ENCODE measurements around the gene GTF2IRD1.
"Not testable (repeated sequence)": the region's sequence is repeated elsewhere in the genome, so short reads cannot be mapped to it uniquely, and the experiment has no call there.

GRCh38 chr7:74419232-74419631, 34.5 kb upstream of the GTF2IRD1 start:
- TF ChIP-seq, protein P1, sequence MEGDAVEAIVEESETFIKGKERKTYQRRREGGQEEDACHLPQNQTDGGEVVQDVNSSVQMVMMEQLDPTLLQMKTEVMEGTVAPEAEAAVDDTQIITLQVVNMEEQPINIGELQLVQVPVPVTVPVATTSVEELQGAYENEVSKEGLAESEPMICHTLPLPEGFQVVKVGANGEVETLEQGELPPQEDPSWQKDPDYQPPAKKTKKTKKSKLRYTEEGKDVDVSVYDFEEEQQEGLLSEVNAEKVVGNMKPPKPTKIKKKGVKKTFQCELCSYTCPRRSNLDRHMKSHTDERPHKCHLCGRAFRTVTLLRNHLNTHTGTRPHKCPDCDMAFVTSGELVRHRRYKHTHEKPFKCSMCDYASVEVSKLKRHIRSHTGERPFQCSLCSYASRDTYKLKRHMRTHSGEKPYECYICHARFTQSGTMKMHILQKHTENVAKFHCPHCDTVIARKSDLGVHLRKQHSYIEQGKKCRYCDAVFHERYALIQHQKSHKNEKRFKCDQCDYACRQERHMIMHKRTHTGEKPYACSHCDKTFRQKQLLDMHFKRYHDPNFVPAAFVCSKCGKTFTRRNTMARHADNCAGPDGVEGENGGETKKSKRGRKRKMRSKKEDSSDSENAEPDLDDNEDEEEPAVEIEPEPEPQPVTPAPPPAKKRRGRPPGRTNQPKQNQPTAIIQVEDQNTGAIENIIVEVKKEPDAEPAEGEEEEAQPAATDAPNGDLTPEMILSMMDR (conservative IDR thresholded peaks at IDR 0.05 in 1 of 2, IDR thresholded peaks at IDR 0.05 in 1 of 2; ENCODE audit: extremely low read depth in 1 of 2, insufficient read depth in 1 of 2, low read depth in 1 of 2, low read length in 2 of 2) = not testable (repeated sequence)
- TF ChIP-seq EZH2 (IDR thresholded peaks at IDR 0.05; ENCODE audit: borderline replicate concordance, low read length) = not testable (repeated sequence)

All from mammary epithelial cell (primary cell).